GM21390 (cell line): ENCODE measurements around the gene BCAS3.

Experiments used
- ATAC-seq: cut with Tn5 transposase; IDR thresholded peaks from one replicate; pipeline ENCODE4 v1.9.1; 2021; ENCODE audit not compliant: unreplicated experiment

BCAS3 gene

GRCh38 chr17:61399131-61400065 lies 721.7 kb downstream of the BCAS3 start, which contains the start of gene TBX2:
Gene TBX2, plus strand, starts transcription at chr17:61399843. Its CDS starts 334 bp downstream, at chr17:61400177.
- no peak for ATAC-seq

- no peak for ATAC-seq
These were observed 722.5 kb downstream of the BCAS3 start for GRCh38 chr17:61400066-61400716.

DNA sequence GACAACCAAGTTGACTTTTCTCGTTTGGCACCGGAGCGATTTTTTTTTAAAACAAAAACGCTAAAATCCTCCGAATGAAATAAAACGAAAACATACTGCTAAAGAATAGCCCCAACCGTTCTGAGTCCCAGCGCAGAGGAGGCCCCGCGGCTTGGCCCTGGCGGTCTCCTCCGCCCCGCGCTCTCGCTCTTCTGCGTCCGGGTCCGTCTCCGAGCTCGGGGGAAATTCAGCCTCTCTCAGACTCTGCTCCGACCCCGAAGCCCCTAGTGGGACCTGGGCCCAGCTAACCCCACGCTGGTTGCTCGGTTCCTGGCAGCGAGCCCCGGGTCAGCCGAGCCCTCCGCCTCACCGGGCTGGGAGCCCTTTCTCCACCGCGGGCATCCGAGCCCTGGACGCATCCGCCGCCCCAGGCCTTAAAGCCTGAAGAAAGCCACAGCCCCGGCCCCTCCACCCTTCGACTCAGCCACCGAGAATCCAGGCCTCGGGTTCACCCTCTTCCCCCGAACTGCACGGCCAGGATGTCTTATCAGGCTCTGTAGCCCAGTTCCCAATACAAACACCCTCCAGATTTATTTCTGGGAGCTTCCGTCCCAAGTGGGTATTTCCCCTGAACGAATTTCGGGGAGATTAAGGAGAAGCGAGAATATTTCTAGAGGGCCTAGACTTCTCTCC lies 723.2 kb downstream of the BCAS3 start:
- no peak for ATAC-seq

- ATAC-seq, result no peak
These were observed 723.9 kb downstream of the BCAS3 start for GRCh38 chr17:61401389-61402072.

DNA sequence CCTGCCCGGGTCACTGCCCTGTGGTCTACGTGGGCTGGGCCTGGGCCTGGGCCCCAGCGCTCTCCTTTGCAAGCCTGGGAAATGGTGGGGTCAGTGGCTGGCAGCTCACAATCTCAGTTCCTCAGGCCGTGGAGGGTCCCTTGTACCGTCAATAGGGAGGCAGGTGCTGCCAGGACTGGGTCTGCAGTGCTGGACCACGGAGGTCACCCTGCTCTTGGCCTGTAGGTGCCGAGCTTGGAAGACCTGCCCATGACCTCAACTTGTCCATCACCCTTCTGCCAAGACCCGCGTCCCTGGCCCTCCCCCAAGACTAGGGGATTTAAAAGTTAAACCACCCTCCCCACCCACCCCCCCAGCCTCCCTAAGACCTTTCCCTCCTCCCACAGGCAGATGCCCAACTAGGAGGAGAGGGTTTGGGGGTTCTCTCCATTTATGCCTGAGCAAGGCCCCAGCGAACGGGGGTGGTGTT lies 724.5 kb downstream of the BCAS3 start:
- ATAC-seq, result no peak

DNA sequence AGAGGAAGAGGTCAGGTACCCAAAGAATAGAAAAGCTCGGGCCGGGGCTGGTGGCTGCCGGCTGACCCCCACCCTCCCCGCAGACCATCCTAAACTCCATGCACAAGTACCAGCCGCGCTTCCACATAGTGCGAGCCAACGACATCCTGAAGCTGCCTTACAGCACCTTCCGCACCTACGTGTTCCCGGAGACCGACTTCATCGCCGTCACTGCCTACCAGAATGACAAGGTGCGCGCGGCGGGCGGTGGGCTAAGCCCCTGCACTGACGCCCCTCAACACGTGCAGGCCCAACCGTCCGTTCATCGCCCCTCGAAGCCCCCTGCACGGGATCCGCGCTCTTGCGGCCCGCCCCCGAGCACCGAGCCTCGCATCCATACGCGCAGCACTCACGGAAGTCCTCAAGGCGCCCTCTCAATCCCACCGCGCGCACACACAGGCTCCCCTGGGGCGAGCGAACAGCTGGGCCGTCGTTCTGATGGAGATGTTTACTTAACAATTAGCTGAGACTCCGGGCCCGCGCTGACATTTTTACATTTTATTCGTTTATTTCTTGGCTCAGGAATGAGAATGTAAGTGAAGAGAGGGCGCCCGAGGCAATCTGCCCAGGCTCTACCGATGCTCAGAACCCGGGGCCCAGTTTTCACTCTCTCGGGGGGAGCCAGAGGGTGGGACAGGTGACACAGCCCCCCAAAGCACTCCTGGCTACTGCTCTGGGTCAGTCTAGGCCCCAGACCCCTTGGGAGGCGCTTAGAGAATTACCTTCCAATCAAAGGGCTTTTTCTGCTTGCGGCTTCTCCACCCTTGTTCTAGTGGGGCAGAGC lies 725.5 kb downstream of the BCAS3 start:
- ATAC-seq, result no peak

DNA sequence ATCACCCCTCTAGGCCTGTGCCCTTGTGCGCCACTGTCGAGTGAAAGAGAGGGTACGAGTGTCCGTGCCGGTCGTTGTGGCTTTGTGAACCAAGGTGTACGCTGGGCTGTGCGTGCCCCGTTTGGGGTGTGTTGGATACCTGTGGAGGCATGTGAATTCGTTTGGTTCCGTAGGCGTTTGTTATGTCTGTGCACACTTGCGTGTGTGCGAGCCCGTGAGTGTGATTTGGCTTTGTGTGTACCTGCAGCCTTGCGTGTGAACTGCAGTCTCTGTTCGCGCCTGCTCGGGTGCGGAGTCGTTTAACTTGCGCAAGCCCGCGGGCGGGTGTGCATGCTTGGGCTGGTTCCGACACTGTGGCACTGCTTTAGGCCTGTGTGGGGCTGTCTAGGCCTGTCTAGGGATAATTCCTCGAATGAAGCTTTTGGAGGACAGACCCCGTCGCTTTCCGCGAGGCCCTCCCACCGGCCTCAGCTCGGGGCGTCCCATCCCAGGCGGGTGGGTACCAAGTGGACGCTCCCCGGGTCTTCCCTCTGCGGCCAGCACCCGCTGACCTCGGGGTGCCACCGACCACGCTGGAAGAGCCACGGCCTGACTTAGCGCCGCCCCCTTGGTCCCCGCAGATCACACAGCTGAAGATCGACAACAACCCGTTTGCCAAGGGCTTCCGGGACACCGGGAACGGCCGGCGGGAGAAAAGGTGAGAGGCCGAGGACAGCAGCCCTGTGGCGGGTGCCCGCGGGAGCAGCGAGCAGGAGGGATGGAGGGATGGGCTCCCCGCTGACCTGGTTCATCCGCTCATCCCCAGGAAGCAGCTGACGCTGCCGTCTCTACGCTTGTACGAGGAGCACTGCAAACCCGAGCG lies 726.4 kb downstream of the BCAS3 start:
- no peak for ATAC-seq

GRCh38 chr17:61404663-61404912 lies 726.9 kb downstream of the BCAS3 start:
- no peak for ATAC-seq

DNA sequence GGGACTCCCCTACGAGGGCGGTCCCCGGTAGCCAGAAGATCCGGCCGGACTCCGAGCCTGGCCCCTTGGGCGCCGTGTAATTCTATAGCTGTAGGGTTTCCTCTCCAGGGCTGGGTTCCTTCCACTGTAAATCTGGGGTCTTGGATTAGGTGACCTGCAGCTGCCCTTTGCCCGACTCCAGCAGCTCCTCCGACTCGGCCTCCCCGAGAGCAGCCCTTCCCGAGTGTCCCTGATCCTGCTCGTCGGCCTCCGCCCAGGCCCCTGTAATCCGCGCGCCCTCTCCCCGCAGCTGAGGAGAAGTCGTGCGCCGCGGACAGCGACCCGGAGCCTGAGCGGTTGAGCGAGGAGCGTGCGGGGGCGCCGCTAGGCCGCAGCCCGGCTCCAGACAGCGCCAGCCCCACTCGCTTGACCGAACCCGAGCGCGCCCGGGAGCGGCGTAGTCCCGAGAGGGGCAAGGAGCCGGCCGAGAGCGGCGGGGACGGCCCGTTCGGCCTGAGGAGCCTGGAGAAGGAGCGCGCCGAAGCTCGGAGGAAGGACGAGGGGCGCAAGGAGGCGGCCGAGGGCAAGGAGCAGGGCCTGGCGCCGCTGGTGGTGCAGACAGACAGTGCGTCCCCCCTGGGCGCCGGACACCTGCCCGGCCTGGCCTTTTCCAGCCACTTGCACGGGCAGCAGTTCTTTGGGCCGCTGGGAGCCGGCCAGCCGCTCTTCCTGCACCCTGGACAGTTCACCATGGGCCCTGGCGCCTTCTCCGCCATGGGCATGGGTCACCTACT lies 727.4 kb downstream of the BCAS3 start:
- no peak for ATAC-seq

DNA sequence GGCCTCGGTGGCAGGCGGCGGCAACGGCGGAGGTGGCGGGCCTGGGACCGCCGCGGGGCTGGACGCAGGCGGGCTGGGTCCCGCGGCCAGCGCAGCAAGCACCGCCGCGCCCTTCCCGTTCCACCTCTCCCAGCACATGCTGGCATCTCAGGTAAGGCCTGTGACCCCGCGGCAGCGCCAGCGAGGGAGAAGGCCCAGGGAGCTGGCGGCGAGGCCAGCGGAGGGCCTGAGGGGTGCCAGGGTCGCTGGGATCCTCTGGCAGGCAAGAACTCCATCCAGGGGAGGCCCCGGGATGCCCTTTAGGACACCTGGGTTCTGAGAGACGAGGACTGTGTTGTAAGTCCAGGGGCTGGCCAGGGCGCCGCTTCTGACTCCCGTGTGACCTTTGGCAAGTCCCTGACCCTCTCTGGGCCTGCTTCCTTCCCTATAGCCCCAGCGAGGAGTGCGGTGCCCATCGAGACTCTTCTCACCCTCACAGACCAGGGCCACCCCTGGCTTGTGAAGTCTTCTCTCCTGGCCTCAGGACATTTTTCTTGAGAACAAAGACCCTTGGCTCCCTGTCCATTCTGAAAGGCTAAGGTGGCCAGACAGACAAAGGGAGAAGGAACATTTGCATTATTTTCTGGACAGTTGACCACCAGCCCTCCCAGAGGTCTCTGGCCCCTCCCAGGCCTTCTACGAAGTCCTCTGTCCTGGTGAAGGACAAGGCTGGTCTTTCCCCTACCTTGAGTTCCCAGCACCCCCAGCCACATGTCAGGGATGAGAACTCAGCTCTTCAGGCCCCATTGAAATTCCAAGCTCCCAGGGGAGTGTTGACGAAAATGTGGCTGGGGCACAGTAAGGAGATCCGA lies 728.3 kb downstream of the BCAS3 start:
- ATAC-seq, result no peak

DNA sequence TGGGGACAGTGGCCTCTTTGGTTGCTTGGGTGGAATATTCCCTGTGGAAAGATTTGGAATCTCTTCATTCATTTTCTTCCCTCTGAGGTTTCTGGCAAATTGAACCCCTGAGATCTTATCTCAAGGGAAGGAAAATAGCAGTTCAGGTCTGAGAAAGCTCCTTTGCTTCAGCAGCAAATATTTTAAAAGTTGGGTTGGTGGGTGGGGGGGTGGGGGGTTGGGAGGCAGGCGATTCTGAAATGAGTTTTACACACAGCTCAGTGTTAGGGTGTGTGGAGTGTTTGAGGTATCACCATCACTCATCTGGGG lies 728.8 kb downstream of the BCAS3 start:
- ATAC-seq, result no peak

- ATAC-seq, result no peak
These were observed 729.6 kb downstream of the BCAS3 start for GRCh38 chr17:61406971-61407911.

- no peak for ATAC-seq
These were observed 730.7 kb downstream of the BCAS3 start for GRCh38 chr17:61408151-61409041.

GRCh38 chr17:61409301-61410112 lies 731.9 kb downstream of the BCAS3 start:
- peak; percentile 34 for ATAC-seq
